Coronary artery (tissue), 2 donors: Measurements from ENCODE around the gene OTOP2.
"Not testable (repeated sequence)": the region's sequence is repeated elsewhere in the genome, so short reads cannot be mapped to it uniquely, and the experiment has no call there.

Experiments used
- DNase-seq: peaks from one replicate; pipeline ENCODE4 v3.0.0-alpha.2; 2017; ENCODE audit warnings: low spot score
- H3K27ac ChIP-seq, 2 donors: fragments of 200-600 bp; sonication (generic); one replicate each; pipeline ENCODE4 v1.5.1; 2016 to 2019
- H3K4me3 ChIP-seq: fragments of 200-600 bp; sonication (generic); 2 replicates; pipeline ENCODE4 v1.5.1; 2016; ENCODE audit warnings: mild to moderate bottlenecking, moderate library complexity
- TF ChIP-seq, protein P1 (sequence below): fragments of 200-600 bp; sonication (generic); IDR thresholded peaks from one replicate; pipeline ENCODE4 v1.5.1; 2019; ENCODE audit warnings: antibody characterized with exemption

The OTOP2 gene

DNA sequence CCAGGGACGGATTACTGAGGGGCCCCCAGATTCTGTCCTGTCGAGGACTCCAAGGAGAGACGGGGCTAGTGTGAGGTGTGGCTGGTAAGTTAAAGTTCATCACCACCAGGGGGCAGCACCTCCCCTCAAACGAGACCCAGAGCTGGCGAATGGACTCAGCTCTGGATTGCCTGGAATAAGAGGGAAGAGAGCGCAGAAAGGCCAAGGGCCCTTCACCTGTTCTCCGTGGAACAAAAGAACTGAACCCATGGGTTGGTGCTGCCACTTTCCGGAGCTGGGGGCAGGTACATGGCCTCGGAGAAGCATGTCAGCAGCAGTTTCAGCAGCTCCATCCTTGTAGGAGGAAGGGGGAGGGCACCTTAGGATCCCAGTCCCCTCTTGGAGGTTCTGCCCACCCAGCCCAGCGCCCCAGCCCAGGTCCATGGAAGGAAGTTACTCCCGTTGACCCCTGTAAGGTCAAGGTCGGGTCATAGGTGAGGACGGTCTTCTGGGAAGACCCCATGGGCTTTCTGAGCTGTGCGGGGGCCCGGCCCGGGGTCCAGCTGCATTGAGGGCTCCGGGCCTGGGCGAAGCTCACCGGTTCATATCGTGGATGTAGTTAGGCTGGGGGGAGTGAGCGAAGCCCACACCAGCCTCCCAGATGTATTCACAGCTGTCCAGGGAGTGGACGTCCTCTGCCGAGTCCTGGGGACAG is 37.7 kb downstream of the OTOP2 start:
- Histone ChIP-seq H3K27ac (no peak overlapping the region), H3K4me3 (no peak overlapping the region)
- peak; percentile 89 for DNase-seq
- TF ChIP-seq, protein P1, sequence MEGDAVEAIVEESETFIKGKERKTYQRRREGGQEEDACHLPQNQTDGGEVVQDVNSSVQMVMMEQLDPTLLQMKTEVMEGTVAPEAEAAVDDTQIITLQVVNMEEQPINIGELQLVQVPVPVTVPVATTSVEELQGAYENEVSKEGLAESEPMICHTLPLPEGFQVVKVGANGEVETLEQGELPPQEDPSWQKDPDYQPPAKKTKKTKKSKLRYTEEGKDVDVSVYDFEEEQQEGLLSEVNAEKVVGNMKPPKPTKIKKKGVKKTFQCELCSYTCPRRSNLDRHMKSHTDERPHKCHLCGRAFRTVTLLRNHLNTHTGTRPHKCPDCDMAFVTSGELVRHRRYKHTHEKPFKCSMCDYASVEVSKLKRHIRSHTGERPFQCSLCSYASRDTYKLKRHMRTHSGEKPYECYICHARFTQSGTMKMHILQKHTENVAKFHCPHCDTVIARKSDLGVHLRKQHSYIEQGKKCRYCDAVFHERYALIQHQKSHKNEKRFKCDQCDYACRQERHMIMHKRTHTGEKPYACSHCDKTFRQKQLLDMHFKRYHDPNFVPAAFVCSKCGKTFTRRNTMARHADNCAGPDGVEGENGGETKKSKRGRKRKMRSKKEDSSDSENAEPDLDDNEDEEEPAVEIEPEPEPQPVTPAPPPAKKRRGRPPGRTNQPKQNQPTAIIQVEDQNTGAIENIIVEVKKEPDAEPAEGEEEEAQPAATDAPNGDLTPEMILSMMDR = peak; percentile 72

DNA sequence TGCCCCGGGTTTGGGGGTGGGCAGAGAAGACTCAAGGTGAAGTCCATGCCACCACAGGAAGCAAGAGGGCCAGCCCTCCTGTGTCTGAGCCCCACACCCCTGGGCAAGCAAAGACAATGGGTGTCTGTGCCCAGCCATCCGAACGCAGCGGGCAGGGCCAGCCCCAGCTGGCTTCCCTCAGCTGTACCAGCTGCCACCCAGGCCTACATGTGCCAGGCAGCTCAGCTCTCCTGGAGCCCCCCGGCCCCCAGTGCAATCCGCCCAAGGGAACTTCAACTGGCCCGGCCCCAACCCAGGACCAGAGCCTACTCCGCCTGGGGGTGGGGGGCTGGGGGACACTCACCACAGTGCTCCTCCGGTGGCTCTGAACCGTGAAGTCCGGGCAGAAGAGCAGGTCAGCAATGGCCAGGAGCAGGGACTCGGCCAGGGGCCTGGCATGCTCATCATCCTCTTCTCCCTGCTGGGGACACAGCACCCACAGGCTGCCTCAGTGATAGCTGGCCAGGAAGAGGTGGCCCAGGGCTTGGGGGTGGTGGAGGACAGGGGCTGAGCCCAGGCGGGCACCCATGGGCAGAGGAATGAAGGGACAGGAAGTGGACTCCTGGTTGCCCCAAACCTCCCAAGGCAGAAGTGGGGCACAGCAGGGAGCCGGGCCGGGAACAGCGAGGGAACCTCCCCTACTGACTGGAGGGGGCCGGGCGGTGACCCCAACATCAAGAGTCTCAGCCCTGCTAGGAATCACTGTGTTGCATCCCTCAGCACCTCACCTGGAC is 38.7 kb downstream of the OTOP2 start:
- TF ChIP-seq, protein P1 = no peak
- no peak overlapping the region for H3K27ac ChIP-seq
- no peak for DNase-seq
- no peak overlapping the region for H3K4me3 ChIP-seq

DNA sequence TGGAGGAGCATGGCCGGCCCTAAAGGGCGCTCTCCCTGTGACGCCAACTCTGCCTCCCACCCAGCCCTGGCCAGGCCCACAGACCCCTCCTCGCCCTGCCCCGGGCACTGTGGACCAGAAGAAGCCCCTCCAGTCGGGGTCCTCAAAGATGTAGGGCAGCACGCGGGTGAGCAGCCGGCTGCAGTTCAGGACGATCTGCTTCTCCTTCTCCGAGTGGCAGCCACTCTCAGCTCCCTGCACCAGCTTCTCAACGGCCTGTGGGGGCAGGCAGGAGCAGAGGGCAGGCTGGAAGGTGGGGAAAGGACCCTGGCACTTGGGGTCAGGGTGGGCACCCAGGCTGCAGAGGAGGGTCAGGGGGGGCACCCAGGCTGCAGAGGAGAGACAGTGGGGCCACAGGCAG is 39.6 kb downstream of the OTOP2 start:
- no peak overlapping the region for H3K27ac ChIP-seq
- no peak for DNase-seq
- no peak overlapping the region for H3K4me3 ChIP-seq
- TF ChIP-seq, protein P1 = no peak

DNA sequence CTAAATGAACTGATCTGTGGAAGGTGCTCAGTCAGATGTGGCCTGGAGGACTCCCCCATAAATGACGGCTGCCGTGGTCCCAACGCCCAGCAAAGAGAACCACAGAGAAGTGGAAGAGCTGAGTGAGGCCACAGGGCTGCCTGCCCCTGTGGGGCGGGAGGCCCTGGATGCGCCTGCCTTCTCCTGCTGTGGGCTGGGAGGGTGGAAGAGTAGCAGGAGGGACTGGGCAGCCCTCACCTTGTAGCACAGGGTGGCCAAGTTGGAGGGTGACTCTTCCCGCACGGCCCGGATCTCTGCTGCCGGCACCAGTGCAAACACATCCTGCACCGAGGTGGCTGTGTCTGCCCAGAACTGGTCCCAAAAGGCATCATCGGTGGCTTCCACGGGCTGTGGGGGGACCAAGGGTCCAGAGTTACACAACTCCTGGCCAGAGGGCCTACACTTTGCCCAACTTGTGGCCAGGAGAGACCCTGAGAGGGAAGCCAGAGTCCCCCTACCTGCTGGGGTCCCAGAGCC is 40.2 kb downstream of the OTOP2 start:
- no peak for DNase-seq
- TF ChIP-seq, protein P1 = no peak
- no peak overlapping the region for H3K27ac ChIP-seq

DNA sequence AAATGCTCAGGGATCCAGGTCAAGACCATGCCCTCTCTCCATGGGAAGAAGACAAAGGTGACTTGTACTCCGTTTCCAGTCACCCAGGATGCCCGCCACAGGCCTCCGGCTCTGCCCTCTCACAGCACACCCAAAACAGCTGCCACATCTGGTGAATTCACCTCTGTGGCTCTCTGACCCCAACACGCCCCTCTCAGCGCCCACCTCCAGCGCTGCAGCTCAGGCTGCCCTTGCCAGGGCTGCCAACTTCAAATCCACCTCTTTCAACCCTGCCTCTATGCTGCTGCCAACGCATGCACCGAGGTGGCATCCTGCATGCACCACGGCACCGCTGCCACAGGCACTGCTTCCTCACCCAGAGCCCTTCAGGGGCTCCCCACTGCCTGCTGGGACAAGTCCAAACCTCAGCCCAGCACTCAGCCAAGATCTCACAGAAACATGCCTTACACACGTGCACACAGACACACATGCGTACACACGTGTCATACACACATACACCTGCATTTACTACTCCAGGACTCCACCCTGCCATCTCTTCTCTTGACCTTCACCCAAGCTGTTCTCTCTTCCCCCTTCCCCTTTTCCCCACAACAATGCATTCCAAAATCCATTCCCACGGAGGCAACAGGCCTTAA is 41.0 kb downstream of the OTOP2 start:
- no peak for DNase-seq
- TF ChIP-seq, protein P1 = no peak
- no peak overlapping the region for H3K27ac ChIP-seq
- no peak overlapping the region for H3K4me3 ChIP-seq

More for the DNA sequence above, 40.2 kb downstream of the OTOP2 start:
- no peak overlapping the region for H3K4me3 ChIP-seq

DNA sequence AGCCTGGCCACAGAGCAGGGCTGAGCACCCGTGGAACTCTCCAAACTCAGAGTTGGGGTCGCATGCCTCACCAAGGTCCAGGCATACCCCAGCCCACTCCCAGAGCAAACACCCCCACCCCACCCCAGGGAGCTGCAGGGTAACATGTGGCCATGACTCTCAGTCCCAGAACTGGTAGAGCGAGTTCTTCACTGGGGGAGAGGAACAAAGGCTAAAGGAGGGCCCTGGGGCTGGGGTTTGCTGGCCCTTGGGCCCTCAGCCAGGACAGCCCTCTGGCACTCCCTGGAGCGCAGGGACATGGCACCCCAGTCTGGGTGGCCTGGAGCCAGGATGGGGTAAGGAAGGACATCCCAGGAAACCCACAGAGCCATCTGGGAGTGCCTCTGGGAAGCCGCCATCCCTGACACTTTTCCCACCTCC is 44.3 kb downstream of the OTOP2 start:
- no peak for DNase-seq
- Histone ChIP-seq H3K27ac (no peak overlapping the region), H3K4me3 (no peak overlapping the region)
- TF ChIP-seq, protein P1 = no peak

DNA sequence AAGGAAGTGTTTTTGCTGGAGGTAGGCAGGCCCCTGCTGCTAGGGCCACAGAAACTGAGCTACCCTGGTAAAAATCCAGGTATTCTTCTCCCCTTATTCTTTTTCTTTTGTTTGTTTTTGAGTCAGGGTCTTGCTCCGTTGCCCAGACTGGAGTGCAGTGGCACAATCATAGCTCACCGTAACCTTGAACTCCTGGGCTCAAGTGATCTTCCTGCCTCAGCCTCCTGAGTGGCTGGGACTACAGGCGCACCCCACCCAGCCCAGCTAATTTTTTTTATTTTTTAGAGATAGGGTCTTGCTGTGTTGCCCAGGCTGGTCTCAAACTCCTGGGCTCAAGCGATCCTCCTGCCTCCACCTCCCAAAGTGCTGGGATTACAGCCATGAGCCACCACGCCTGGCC is 45.4 kb downstream of the OTOP2 start:
- H3K4me3 ChIP-seq, H3K27ac ChIP-seq, DNase-seq: not testable (repeated sequence)
